ENCODE results near the gene TTC28.

GRCh38 chr22:28607795-28608194 is 71.8 kb downstream of the TTC28 start:
- TF ChIP-seq ZFX (IDR thresholded peaks at IDR 0.05) (no peak), CTCF (IDR thresholded peaks at IDR 0.05 in 2 of 3, conservative IDR thresholded peaks at IDR 0.05 in 1 of 3; ENCODE audit: borderline replicate concordance in 1 of 3, insufficient read depth in 1 of 3, low read depth in 2 of 3, low read length in 2 of 3) (no peak), POLR2AphosphoS5 (IDR thresholded peaks at IDR 0.05; ENCODE audit: low read depth, low read length) (no peak), POLR2A (IDR thresholded peaks at IDR 0.05; ENCODE audit: borderline replicate concordance, extremely low read depth, insufficient read depth, insufficient read length) (no peak), EGR1 (IDR thresholded peaks at IDR 0.05; ENCODE audit: low read depth) (no peak), SP1 (IDR thresholded peaks at IDR 0.05; ENCODE audit: low read depth) (no peak), MAX (IDR thresholded peaks at IDR 0.05) (no peak), EZH2 (IDR thresholded peaks at IDR 0.05) (no peak), EZH2phosphoT487 (IDR thresholded peaks at IDR 0.05; ENCODE audit: borderline replicate concordance) (no peak), RAD21 (IDR thresholded peaks at IDR 0.05; ENCODE audit: low read depth) (no peak), SIN3A (IDR thresholded peaks at IDR 0.05; ENCODE audit: low read depth) (no peak)
